OCI-LY3 (cell line): ENCODE measurements around the gene MAP3K7.

ENCODE experiments used
- H2AFZ ChIP-seq: fragments of 200-600, 300-600 bp; shearing (Covaris generic); 2 replicates; pipeline ENCODE4 v1.6.0; 2014; ENCODE audit warnings: antibody characterized with exemption, low read depth, low read length
- H3K27ac ChIP-seq: fragments of 200-600, 300-600 bp; sonication (generic); 2 replicates; pipeline ENCODE4 v1.5.1; 2014; ENCODE audit warnings: mild to moderate bottlenecking, low read length, moderate library complexity, mixed read lengths
- H3K27me3 ChIP-seq: fragments of 200-600, 300-600 bp; sonication (generic); 2 replicates; pipeline ENCODE4 v1.6.1; 2014; ENCODE audit warnings: low read depth, low read length, mixed read lengths
- H3K36me3 ChIP-seq: fragments of 200-600, 300-600 bp; sonication (generic); replicated peaks from 2 replicates; pipeline ENCODE3; 2014; ENCODE audit warnings: low read depth, low read length, mixed read lengths
- H3K4me1 ChIP-seq: fragments of 300-600, 200-600 bp; sonication (generic); 2 replicates; pipeline ENCODE4 v1.6.1; 2014; ENCODE audit warnings: low read length, mixed read lengths
- H3K4me2 ChIP-seq: fragments of 200-600, 300-600 bp; sonication (generic); 2 replicates; pipeline ENCODE4 v1.6.1; 2014; ENCODE audit warnings: low read length, mixed read lengths
- H3K4me3 ChIP-seq: fragments of 300-600, 200-600 bp; sonication (generic); 2 replicates; pipeline ENCODE4 v1.5.1; 2014; ENCODE audit warnings: antibody characterized with exemption, mild to moderate bottlenecking, low read length, moderate library complexity
- H3K79me2 ChIP-seq: fragments of 300-600, 200-600 bp; shearing (Covaris generic); 2 replicates; pipeline ENCODE4 v1.6.1; 2014; ENCODE audit warnings: mild to moderate bottlenecking, low read length, mixed read lengths
- H3K9ac ChIP-seq: fragments of 300-600, 200-600 bp; shearing (Covaris generic); 2 replicates; pipeline ENCODE4 v1.6.0; 2014; ENCODE audit warnings: mild to moderate bottlenecking, low read length, moderate library complexity
- H3K9me3 ChIP-seq: fragments of 200-600, 300-600 bp; shearing (Covaris generic); 2 replicates; pipeline ENCODE4 v1.6.1; 2014; ENCODE audit warnings: low read length, mixed read lengths; ENCODE audit not compliant: insufficient read depth
- H4K20me1 ChIP-seq: fragments of 200-600, 300-600 bp; sonication (generic); 2 replicates; pipeline ENCODE4 v1.6.1; 2016; ENCODE audit warnings: low read length, mixed read lengths; ENCODE audit not compliant: insufficient read depth
- CTCF ChIP-seq: fragments of 200-600, 300-600 bp; sonication (generic); IDR thresholded peaks from 2 replicates; pipeline ENCODE4 v1.5.1; 2014; ENCODE audit warnings: antibody characterized with exemption, low read length, low read depth
- EZH2phosphoT487 ChIP-seq: fragments of 200-600 bp; shearing (Covaris generic); IDR thresholded peaks from 2 replicates; pipeline ENCODE4 v1.6.1; 2018; ENCODE audit warnings: antibody characterized with exemption, mixed run types, low read depth

Gene MAP3K7

GRCh38 chr6:90612313-90612680 is 25.4 kb upstream of the MAP3K7 start:
- H3K27ac ChIP-seq, result no peak overlapping the region
- H3K4me3 ChIP-seq, result no peak overlapping the region
- H3K27me3 ChIP-seq, result no peaks in the 10 kb centered on the region
- no peak overlapping the region for H3K4me2 ChIP-seq
- no peak overlapping the region for H2AFZ ChIP-seq
- H3K36me3 ChIP-seq, result no peaks in the 10 kb centered on the region
- no peaks in the 10 kb centered on the region for H4K20me1 ChIP-seq
- H3K9me3 ChIP-seq, result no peaks in the 10 kb centered on the region
- no peak for TF ChIP-seq CTCF
- no peak for TF ChIP-seq EZH2phosphoT487
- no peaks in the 10 kb centered on the region for H3K79me2 ChIP-seq
- H3K4me1 ChIP-seq, result peaks cover 11% of the 10 kb centered on the region; the same call in 1 of the 2 replicates
- no peak overlapping the region for H3K9ac ChIP-seq

GRCh38 chr6:90611543-90612312 is 24.9 kb upstream of the MAP3K7 start:
- H3K4me1 ChIP-seq, result peaks cover 11% of the 10 kb centered on the region; the same call in 1 of the 2 replicates
- H3K9me3 ChIP-seq, result no peaks in the 10 kb centered on the region
- no peaks in the 10 kb centered on the region for H3K79me2 ChIP-seq
- H3K27ac ChIP-seq, result no peak overlapping the region
- H3K4me3 ChIP-seq, result peak overlapping the region; percentile 87
- no peaks in the 10 kb centered on the region for H4K20me1 ChIP-seq
- no peaks in the 10 kb centered on the region for H3K36me3 ChIP-seq
- H3K4me2 ChIP-seq, result peak overlapping the region; percentile 82
- peak overlapping the region; percentile 60 for H3K9ac ChIP-seq
- TF ChIP-seq CTCF (peak; percentile 25), EZH2phosphoT487 (no peak)
- H2AFZ ChIP-seq, result peak overlapping the region; percentile 34
- no peaks in the 10 kb centered on the region for H3K27me3 ChIP-seq

GRCh38 chr6:90610751-90611542 is 24.1 kb upstream of the MAP3K7 start:
- peak overlapping the region; percentile 60 for H3K9ac ChIP-seq
- H2AFZ ChIP-seq, result peak overlapping the region; percentile 34
- peak overlapping the region; percentile 87 for H3K4me3 ChIP-seq
- H3K4me2 ChIP-seq, result peak overlapping the region; percentile 82
- no peak overlapping the region for H3K27ac ChIP-seq
- H3K4me1 ChIP-seq, result peaks cover 11% of the 10 kb centered on the region; the same call in 1 of the 2 replicates
- H3K9me3 ChIP-seq, result no peaks in the 10 kb centered on the region
- no peaks in the 10 kb centered on the region for H4K20me1 ChIP-seq
- H3K79me2 ChIP-seq, result no peaks in the 10 kb centered on the region
- no peaks in the 10 kb centered on the region for H3K27me3 ChIP-seq
- TF ChIP-seq CTCF (no peak), EZH2phosphoT487 (no peak)
- H3K36me3 ChIP-seq, result no peaks in the 10 kb centered on the region

- Histone ChIP-seq H3K9me3 (no peaks in the 10 kb centered on the region), H4K20me1 (no peaks in the 10 kb centered on the region), H3K27ac (no peak overlapping the region), H3K9ac (peak overlapping the region; percentile 60; the same call in 1 of the 2 replicates), H3K79me2 (no peaks in the 10 kb centered on the region), H3K4me2 (peak overlapping the region; percentile 82), H3K36me3 (no peaks in the 10 kb centered on the region), H3K4me3 (peak overlapping the region; percentile 87), H3K27me3 (no peaks in the 10 kb centered on the region), H3K4me1 (peaks cover 11% of the 10 kb centered on the region; the same call in 1 of the 2 replicates), H2AFZ (peak overlapping the region; percentile 34)
- TF ChIP-seq CTCF (no peak; the same call in 1 of the 2 replicates), EZH2phosphoT487 (no peak)
Measured at GRCh38 chr6:90610301-90610750, 23.5 kb upstream of the MAP3K7 start.
